OCI-LY3 (cell line): ENCODE data around the gene DPYD.

ENCODE experiments used
- EZH2phosphoT487 ChIP-seq: fragments of 200-600 bp; shearing (Covaris generic); IDR thresholded peaks from 2 replicates; pipeline ENCODE4 v1.6.1; 2018; ENCODE audit warnings: antibody characterized with exemption, mixed run types, low read depth
- TF ChIP-seq, protein P1 (sequence below): fragments of 200-600, 300-600 bp; sonication (generic); IDR thresholded peaks from 2 replicates; pipeline ENCODE4 v1.5.1; 2014; ENCODE audit warnings: antibody characterized with exemption, low read length, low read depth

DNA sequence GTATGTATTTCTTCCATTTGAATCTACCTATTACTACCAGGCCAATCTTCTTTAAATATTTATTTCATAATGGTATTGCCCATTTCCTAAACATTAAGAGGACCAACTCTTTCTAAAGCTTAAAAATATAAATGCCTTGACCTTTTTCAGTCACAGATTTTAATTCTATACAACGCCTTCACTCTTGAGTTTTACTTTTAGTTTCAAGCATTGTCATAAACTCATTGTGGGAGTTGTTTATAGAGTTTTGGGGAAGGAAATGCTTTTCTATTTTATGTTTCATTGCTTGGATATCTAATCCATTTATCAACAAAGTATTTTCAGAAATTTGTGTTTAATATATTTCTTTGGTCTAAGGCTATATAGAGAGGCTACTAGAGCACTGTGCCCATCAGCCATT, 155.8 kb downstream of the DPYD start:
- no peak for TF ChIP-seq EZH2phosphoT487
- TF ChIP-seq, protein P1, sequence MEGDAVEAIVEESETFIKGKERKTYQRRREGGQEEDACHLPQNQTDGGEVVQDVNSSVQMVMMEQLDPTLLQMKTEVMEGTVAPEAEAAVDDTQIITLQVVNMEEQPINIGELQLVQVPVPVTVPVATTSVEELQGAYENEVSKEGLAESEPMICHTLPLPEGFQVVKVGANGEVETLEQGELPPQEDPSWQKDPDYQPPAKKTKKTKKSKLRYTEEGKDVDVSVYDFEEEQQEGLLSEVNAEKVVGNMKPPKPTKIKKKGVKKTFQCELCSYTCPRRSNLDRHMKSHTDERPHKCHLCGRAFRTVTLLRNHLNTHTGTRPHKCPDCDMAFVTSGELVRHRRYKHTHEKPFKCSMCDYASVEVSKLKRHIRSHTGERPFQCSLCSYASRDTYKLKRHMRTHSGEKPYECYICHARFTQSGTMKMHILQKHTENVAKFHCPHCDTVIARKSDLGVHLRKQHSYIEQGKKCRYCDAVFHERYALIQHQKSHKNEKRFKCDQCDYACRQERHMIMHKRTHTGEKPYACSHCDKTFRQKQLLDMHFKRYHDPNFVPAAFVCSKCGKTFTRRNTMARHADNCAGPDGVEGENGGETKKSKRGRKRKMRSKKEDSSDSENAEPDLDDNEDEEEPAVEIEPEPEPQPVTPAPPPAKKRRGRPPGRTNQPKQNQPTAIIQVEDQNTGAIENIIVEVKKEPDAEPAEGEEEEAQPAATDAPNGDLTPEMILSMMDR: no peak
